ENCODE results near the gene PFDN4.
"Not testable (repeated sequence)": the region's sequence is repeated elsewhere in the genome, so short reads cannot be mapped to it uniquely, and the experiment has no call there.

PFDN4 gene

DNA sequence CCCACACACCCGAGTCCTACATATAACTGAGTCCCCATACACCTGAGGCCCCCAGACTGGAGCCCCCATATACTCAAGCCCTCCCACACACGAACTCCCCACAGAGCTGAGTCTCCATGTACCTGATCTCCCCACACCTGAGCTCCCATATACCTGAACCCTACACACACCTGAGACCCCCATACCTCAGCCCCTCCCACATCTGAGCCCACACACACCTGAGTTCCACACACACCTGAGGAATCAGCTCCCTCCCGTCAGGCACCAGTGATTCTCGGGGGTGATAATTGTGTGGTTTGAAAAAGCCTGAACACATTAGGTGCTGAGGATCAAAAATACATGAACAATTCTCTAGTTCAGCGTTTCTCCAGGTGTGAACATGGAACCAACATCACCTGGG is 15.4 kb downstream of the PFDN4 start:
- Histone ChIP-seq H3K27me3 (replicated peaks; ENCODE audit: control insufficient read depth, insufficient read depth, low read length, poor library complexity, severe bottlenecking) (no peaks in the 10 kb centered on the region), H3K4me1 (ENCODE audit: control insufficient read depth, insufficient read depth, low read length, poor library complexity, severe bottlenecking) (peaks cover 3% of the 10 kb centered on the region), H3K4me3 (ENCODE audit: insufficient read depth, low read depth, low read length, poor library complexity, severe bottlenecking) (no peak overlapping the region), H3K36me3 (ENCODE audit: control insufficient read depth, insufficient read depth, low read length) (no peaks in the 10 kb centered on the region), H3K9me3 (ENCODE audit: control insufficient read depth, low read length) (no peaks in the 10 kb centered on the region), H3K27ac (ENCODE audit: insufficient read depth, low read length, poor library complexity, severe bottlenecking) (no peak overlapping the region)
- no peak for DNase-seq

DNA sequence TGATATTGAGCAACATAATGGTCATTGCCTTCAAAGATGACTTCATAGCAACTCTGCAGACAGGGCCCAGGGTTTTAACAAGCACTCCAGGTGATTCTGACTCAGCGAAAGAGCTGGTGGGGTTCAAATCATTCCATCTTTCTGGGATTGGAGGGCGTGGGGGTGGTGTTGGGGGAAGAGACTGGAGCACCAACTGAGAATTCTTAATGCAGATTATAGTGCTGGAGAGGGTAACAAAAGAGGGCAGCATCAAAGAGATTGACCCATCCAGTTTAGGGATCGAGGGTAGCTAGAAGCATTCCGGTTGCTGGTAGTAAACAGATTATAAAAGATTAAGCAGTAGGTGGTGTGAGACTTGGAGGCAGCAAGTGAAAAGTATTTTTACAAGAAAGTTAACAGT is 15.9 kb downstream of the PFDN4 start:
- Histone ChIP-seq H3K27ac (ENCODE audit: insufficient read depth, low read length, poor library complexity, severe bottlenecking) (no peak overlapping the region), H3K27me3 (replicated peaks; ENCODE audit: control insufficient read depth, insufficient read depth, low read length, poor library complexity, severe bottlenecking) (no peaks in the 10 kb centered on the region), H3K9me3 (ENCODE audit: control insufficient read depth, low read length) (no peaks in the 10 kb centered on the region), H3K4me1 (ENCODE audit: control insufficient read depth, insufficient read depth, low read length, poor library complexity, severe bottlenecking) (peaks cover 3% of the 10 kb centered on the region), H3K36me3 (ENCODE audit: control insufficient read depth, insufficient read depth, low read length) (no peaks in the 10 kb centered on the region), H3K4me3 (ENCODE audit: insufficient read depth, low read depth, low read length, poor library complexity, severe bottlenecking) (no peak overlapping the region)
- no peak for DNase-seq

DNA sequence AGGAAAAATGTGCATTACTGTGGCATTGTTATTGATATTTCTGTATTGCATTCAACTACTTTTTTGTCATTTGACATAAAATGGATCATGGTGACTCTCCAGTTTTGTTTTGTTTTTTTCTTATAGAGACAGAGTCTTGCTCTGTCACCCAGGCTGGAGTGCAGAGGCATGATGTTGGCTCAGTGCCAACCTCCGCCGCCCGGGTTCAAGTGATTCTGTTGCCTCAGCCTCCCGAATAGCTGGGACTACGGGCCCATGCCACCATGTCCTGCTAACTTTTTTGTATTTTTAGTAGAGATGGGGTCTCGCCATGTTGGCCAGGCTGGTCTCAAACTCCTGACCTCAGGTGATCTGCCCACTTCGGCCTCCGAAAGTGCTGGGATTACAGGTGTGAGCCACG is 16.8 kb downstream of the PFDN4 start:
- not testable (repeated sequence) for DNase-seq; H3K36me3 ChIP-seq (ENCODE audit: control insufficient read depth, insufficient read depth, low read length); H3K27me3 ChIP-seq (replicated peaks; ENCODE audit: control insufficient read depth, insufficient read depth, low read length, poor library complexity, severe bottlenecking); H3K9me3 ChIP-seq (ENCODE audit: control insufficient read depth, low read length); H3K4me3 ChIP-seq (ENCODE audit: insufficient read depth, low read depth, low read length, poor library complexity, severe bottlenecking); H3K4me1 ChIP-seq (ENCODE audit: control insufficient read depth, insufficient read depth, low read length, poor library complexity, severe bottlenecking); H3K27ac ChIP-seq (ENCODE audit: insufficient read depth, low read length, poor library complexity, severe bottlenecking)

DNA sequence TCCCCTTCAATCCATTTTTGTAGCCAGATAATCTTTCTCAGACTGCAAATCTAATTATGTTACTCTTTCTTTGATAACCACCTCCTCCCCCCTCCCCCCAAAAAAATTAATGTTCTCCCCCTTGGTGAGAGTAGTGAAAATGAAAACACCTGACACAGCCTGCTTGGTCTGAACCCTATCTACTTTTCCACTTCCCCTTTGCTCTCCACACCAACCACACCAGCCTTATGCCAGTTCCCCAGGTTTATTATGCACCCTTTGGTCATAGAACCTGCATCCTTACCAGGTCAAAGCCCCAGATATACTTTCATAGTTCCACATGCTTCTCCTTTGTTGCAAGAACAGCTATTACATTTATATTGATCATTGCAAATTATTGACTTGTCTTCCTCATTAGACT is 19.4 kb downstream of the PFDN4 start:
- Histone ChIP-seq H3K4me1 (ENCODE audit: control insufficient read depth, insufficient read depth, low read length, poor library complexity, severe bottlenecking) (no peaks in the 10 kb centered on the region), H3K27ac (ENCODE audit: insufficient read depth, low read length, poor library complexity, severe bottlenecking) (no peak overlapping the region), H3K27me3 (replicated peaks; ENCODE audit: control insufficient read depth, insufficient read depth, low read length, poor library complexity, severe bottlenecking) (no peaks in the 10 kb centered on the region), H3K36me3 (ENCODE audit: control insufficient read depth, insufficient read depth, low read length) (no peaks in the 10 kb centered on the region), H3K4me3 (ENCODE audit: insufficient read depth, low read depth, low read length, poor library complexity, severe bottlenecking) (no peak overlapping the region), H3K9me3 (ENCODE audit: control insufficient read depth, low read length) (no peaks in the 10 kb centered on the region)
- no peak for DNase-seq

DNA sequence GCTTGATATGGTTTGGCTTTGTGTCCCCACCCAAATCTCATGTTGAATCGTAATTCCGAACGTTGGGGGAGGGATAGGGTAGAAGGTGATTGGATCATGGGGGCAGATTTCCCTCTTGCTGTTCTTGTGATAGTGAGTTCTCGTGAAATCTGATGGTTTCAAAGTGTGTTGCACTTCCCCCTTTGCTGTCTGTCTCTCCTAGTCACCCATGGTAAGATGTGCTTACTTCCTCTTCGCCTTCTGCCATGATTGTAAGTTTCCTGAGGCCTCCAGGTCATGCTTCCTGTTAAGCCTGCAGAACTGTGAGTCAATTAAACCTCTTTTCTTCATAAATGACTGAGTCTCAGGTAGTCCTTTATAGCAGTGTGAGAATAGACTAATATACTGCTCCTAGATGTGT is 19.9 kb downstream of the PFDN4 start:
- Histone ChIP-seq H3K4me1 (ENCODE audit: control insufficient read depth, insufficient read depth, low read length, poor library complexity, severe bottlenecking) (no peaks in the 10 kb centered on the region), H3K27me3 (replicated peaks; ENCODE audit: control insufficient read depth, insufficient read depth, low read length, poor library complexity, severe bottlenecking) (no peaks in the 10 kb centered on the region), H3K4me3 (ENCODE audit: insufficient read depth, low read depth, low read length, poor library complexity, severe bottlenecking) (no peak overlapping the region), H3K9me3 (ENCODE audit: control insufficient read depth, low read length) (no peaks in the 10 kb centered on the region), H3K36me3 (ENCODE audit: control insufficient read depth, insufficient read depth, low read length) (no peaks in the 10 kb centered on the region), H3K27ac (ENCODE audit: insufficient read depth, low read length, poor library complexity, severe bottlenecking) (no peak overlapping the region)
- DNase-seq = no peak

DNA sequence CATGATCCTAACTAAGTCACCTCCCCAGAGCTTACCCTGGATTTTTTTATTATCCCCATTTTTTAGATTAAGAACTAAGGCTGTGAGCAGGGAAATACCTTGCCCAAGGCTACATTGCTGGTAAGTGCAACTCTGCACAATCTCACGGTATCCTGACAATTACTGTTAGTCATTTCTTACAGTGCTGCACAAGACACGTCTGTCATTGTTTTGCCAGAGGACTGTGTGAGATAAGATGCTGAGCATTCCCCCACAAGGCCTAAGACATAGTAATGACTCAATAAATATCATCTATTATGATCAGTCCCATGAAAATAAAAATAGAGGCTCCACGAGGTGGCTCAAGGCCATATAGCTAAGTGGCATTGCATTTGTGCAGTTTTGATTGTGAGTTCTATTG is 21.0 kb downstream of the PFDN4 start:
- Histone ChIP-seq H3K4me1 (ENCODE audit: control insufficient read depth, insufficient read depth, low read length, poor library complexity, severe bottlenecking) (no peaks in the 10 kb centered on the region), H3K27me3 (replicated peaks; ENCODE audit: control insufficient read depth, insufficient read depth, low read length, poor library complexity, severe bottlenecking) (no peaks in the 10 kb centered on the region), H3K36me3 (ENCODE audit: control insufficient read depth, insufficient read depth, low read length) (no peaks in the 10 kb centered on the region), H3K4me3 (ENCODE audit: insufficient read depth, low read depth, low read length, poor library complexity, severe bottlenecking) (no peak overlapping the region), H3K27ac (ENCODE audit: insufficient read depth, low read length, poor library complexity, severe bottlenecking) (no peak overlapping the region), H3K9me3 (ENCODE audit: control insufficient read depth, low read length) (no peaks in the 10 kb centered on the region)
- no peak for DNase-seq

DNA sequence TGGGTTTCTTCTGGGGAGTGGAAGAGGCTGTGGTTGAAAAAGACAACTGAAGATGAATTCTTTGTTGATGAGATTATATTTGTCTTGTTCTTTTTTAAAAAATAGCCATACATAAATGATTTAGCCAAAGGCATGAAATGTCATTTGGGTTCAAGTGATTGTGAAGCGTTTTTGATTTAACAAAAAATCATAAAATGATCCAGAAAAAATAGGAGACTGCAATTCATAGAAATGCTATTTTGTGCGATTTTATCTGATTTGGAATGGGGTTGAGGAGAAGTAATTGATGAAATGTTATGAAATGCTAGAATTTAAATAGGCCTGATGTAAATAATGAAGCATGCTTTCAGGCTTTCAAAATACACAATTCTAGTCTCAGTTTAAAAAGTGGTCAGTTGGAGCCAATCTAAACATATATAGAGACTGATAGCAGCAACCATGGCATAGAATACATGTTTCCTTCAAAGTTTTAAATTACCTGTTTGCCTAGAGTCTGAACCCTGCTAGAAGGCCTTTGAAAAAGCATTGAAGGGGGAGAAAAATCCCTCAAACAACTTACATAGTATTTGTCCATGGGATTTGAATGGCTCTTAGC is 21.8 kb downstream of the PFDN4 start:
- DNase-seq = no peak
- H3K27me3 ChIP-seq (replicated peaks; ENCODE audit: control insufficient read depth, insufficient read depth, low read length, poor library complexity, severe bottlenecking) = no peaks in the 10 kb centered on the region
- no peaks in the 10 kb centered on the region for H3K36me3 ChIP-seq (ENCODE audit: control insufficient read depth, insufficient read depth, low read length)
- H3K4me3 ChIP-seq (ENCODE audit: insufficient read depth, low read depth, low read length, poor library complexity, severe bottlenecking) = no peak overlapping the region
- H3K9me3 ChIP-seq (ENCODE audit: control insufficient read depth, low read length) = no peaks in the 10 kb centered on the region
- no peak overlapping the region for H3K27ac ChIP-seq (ENCODE audit: insufficient read depth, low read length, poor library complexity, severe bottlenecking)
- no peaks in the 10 kb centered on the region for H3K4me1 ChIP-seq (ENCODE audit: control insufficient read depth, insufficient read depth, low read length, poor library complexity, severe bottlenecking)

DNA sequence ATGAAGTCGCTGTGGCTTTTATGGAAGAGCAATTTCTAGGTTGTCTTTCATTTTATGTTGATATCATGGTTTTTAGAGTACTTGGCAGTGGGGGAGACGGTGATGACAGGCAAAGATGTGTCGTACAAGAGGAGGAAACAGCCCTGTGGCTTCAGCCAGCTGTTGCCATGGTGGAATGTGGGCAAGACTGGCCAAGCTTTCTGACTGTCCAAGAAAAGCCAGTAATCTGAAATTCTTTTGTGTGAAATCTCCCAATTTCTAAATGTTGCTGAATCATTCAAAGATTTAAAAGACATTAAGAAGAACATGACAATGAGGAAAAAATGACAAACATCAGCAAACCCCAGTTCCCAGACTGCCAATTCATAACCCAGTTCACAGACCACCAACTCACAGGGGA is 23.1 kb downstream of the PFDN4 start:
- no peaks in the 10 kb centered on the region for H3K36me3 ChIP-seq (ENCODE audit: control insufficient read depth, insufficient read depth, low read length)
- H3K9me3 ChIP-seq (ENCODE audit: control insufficient read depth, low read length) = no peaks in the 10 kb centered on the region
- H3K27me3 ChIP-seq (replicated peaks; ENCODE audit: control insufficient read depth, insufficient read depth, low read length, poor library complexity, severe bottlenecking) = no peaks in the 10 kb centered on the region
- H3K4me3 ChIP-seq (ENCODE audit: insufficient read depth, low read depth, low read length, poor library complexity, severe bottlenecking) = no peak overlapping the region
- no peak overlapping the region for H3K27ac ChIP-seq (ENCODE audit: insufficient read depth, low read length, poor library complexity, severe bottlenecking)
- H3K4me1 ChIP-seq (ENCODE audit: control insufficient read depth, insufficient read depth, low read length, poor library complexity, severe bottlenecking) = no peaks in the 10 kb centered on the region
- DNase-seq = no peak

DNA sequence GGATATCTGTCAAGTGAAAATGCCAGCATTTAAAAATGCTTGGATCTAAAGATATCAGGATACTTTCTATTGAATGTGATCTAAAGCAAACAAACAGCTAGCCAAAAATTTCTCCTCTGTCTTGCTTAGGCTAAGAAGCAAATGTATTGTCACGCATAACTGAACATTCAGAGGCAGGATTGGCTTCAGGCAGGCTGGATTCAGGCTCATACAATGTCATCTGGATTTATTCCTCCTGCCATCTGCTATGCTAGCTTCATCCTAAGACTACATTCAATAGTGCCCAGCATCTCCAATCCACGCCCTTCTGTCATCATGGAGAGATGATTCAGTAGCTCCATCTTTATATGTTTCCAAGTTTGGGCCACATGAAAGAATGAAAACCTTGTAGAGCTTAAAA is 27.1 kb downstream of the PFDN4 start:
- peaks cover 5% of the 10 kb centered on the region for H3K27me3 ChIP-seq (replicated peaks; ENCODE audit: control insufficient read depth, insufficient read depth, low read length, poor library complexity, severe bottlenecking)
- H3K4me3 ChIP-seq (ENCODE audit: insufficient read depth, low read depth, low read length, poor library complexity, severe bottlenecking) = no peak overlapping the region
- no peaks in the 10 kb centered on the region for H3K9me3 ChIP-seq (ENCODE audit: control insufficient read depth, low read length)
- no peak for DNase-seq
- H3K27ac ChIP-seq (ENCODE audit: insufficient read depth, low read length, poor library complexity, severe bottlenecking) = no peak overlapping the region
- H3K4me1 ChIP-seq (ENCODE audit: control insufficient read depth, insufficient read depth, low read length, poor library complexity, severe bottlenecking) = no peaks in the 10 kb centered on the region
- no peaks in the 10 kb centered on the region for H3K36me3 ChIP-seq (ENCODE audit: control insufficient read depth, insufficient read depth, low read length)

DNA sequence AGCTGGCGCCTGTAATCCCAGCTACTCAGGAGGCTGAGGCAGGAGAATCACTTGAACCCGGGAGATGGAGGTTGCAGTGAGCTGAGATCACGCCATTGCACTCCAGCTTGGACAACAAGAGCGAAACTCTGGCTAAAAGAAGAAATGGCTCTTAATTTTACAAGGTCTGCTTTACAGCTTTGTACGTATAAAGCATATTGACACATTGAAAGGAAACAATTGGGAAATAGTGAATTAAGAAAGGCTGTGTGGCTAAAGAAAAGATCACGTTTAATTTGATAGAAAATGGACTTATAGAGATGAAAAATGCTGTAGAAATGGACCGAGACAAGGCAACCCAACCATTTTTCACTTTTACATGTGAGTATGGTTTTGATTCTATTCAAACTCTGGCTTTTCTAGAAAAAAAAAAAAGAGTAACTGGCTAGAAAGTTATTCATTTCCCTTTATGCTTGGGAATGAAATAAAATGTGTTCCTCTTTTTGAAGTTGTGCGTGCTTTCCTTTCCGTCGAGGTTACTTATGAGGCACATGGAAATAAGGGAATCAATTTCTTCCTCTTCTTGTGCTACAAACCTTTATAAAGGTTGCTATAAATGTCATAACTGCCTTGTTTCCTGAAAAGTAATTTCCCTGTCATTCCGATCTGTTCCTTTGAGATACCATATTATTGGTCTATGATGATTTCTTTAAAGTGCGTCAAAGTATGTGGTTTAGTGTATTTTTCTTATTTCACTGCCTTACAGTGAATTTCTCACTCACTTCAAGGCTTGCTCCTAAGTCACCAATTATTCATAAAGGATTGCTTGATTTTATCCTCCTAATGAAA is 29.4 kb downstream of the PFDN4 start:
- Histone ChIP-seq H3K36me3 (ENCODE audit: control insufficient read depth, insufficient read depth, low read length) (no peaks in the 10 kb centered on the region), H3K4me1 (ENCODE audit: control insufficient read depth, insufficient read depth, low read length, poor library complexity, severe bottlenecking) (no peaks in the 10 kb centered on the region), H3K27ac (ENCODE audit: insufficient read depth, low read length, poor library complexity, severe bottlenecking) (no peak overlapping the region), H3K9me3 (ENCODE audit: control insufficient read depth, low read length) (no peaks in the 10 kb centered on the region), H3K27me3 (replicated peaks; ENCODE audit: control insufficient read depth, insufficient read depth, low read length, poor library complexity, severe bottlenecking) (peaks cover 5% of the 10 kb centered on the region), H3K4me3 (ENCODE audit: insufficient read depth, low read depth, low read length, poor library complexity, severe bottlenecking) (no peak overlapping the region)
- no peak for DNase-seq

Measured in effector memory CD4-positive, alpha-beta T cell (primary cell).